Loucy (cell line): ENCODE measurements around the gene CYS1.

Source experiments
- EZH2phosphoT487 ChIP-seq: fragments of 200-600 bp; IDR thresholded peaks from 2 replicates; pipeline ENCODE4 v1.6.1; 2018; ENCODE audit warnings: antibody characterized with exemption, mild to moderate bottlenecking, moderate library complexity, borderline replicate concordance
- TF ChIP-seq, protein P1 (sequence below): fragments of 200-600 bp; sonication (generic); conservative IDR thresholded peaks from 2 replicates; pipeline ENCODE4 v1.5.1; 2014; ENCODE audit warnings: mild to moderate bottlenecking, antibody characterized with exemption, low read length

DNA sequence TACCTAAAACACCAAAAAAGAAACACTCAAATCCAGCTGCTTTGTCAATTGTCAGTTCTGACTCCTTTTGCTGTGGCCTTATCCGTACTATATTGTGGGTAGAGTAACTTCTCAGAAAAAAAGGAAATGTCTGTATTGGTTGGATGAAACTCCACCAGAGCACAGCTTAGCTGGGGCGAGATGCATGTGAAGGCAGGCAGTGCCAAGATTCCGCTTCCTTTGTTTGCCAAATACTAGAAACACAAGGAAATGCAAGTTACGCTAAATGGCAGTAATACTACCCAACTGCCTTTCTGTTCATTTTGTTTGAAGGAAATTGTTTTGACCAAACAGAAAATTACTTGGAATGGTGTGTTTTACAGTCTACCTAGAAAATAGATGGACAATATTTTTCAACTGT, 26.9 kb downstream of the CYS1 start:
- TF ChIP-seq, protein P1, sequence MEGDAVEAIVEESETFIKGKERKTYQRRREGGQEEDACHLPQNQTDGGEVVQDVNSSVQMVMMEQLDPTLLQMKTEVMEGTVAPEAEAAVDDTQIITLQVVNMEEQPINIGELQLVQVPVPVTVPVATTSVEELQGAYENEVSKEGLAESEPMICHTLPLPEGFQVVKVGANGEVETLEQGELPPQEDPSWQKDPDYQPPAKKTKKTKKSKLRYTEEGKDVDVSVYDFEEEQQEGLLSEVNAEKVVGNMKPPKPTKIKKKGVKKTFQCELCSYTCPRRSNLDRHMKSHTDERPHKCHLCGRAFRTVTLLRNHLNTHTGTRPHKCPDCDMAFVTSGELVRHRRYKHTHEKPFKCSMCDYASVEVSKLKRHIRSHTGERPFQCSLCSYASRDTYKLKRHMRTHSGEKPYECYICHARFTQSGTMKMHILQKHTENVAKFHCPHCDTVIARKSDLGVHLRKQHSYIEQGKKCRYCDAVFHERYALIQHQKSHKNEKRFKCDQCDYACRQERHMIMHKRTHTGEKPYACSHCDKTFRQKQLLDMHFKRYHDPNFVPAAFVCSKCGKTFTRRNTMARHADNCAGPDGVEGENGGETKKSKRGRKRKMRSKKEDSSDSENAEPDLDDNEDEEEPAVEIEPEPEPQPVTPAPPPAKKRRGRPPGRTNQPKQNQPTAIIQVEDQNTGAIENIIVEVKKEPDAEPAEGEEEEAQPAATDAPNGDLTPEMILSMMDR, result no peak
- TF ChIP-seq EZH2phosphoT487, result no peak
